HepG2 (cell line): ENCODE data around the gene IQCN. TPM values are rescaled to one million over a fixed set of nuclear protein-coding genes. Genes with fewer than 3 reads are reported as not detected.

ENCODE experiments used
- ARID4A ChIP-seq: sonication (generic); formaldehyde crosslinking; IDR thresholded peaks from 2 replicates; pipeline ENCODE4 v1.5.0; 2020; ENCODE audit warnings: mild to moderate bottlenecking, missing genetic modification reagents, borderline replicate concordance
- BRF2 ChIP-seq: sonication (generic); formaldehyde crosslinking; IDR thresholded peaks from 2 replicates; pipeline ENCODE4 v1.8.1; 2022; ENCODE audit warnings: mild to moderate bottlenecking, missing genetic modification reagents
- GABPB1 ChIP-seq: IDR thresholded peaks from 2 replicates; pipeline ENCODE4 v1.6.1; 2016; ENCODE audit warnings: mild to moderate bottlenecking, missing genetic modification reagents, moderate library complexity, missing compliant biosample characterization
- REXO4 ChIP-seq: sonication (generic); formaldehyde crosslinking; IDR thresholded peaks from 2 replicates; pipeline ENCODE4 v1.8.0; 2022; ENCODE audit warnings: missing genetic modification reagents, mild to moderate bottlenecking, borderline replicate concordance
- TRIM22 ChIP-seq: fragments of 450-650 bp; IDR thresholded peaks from 2 replicates; pipeline ENCODE4 v1.6.1; 2017
- ZNF234 ChIP-seq: sonication (generic); formaldehyde crosslinking; conservative IDR thresholded peaks from 2 replicates; pipeline ENCODE4 v1.5.1; 2020; ENCODE audit warnings: mild to moderate bottlenecking, missing genetic modification reagents
- ZNF331 ChIP-seq: sonication (generic); formaldehyde crosslinking; IDR thresholded peaks from 2 replicates; pipeline ENCODE4 v1.4.0; 2020; ENCODE audit warnings: missing genetic modification reagents
- ZNF563 ChIP-seq: sonication (generic); formaldehyde crosslinking; IDR thresholded peaks from 2 replicates; pipeline ENCODE4 v1.8.0; 2022; ENCODE audit warnings: mild to moderate bottlenecking, moderate library complexity, missing genetic modification reagents
- polyA plus RNA-seq, 8 experiments: library from polyadenylated mRNA; depleted of rRNA in 3 of 8; stranded (reverse) in 7 of 8; unstranded in 1 of 8; fragments of >200 nt; fragmentation: Illumina TruSeq in 4 of 8; extraction: Trizol in 4 of 8; gene quantifications; 2 replicates each; pipeline versions ENCODE4 v1.2.1 to v1.2.3, GENCODE V29; 2011 to 2016; ENCODE audit warnings: low read depth in 4 of 8, missing spikeins in 1 of 8, mixed read lengths in 1 of 8; ENCODE audit not compliant: insufficient read depth in 1 of 8
- total RNA-seq, 5 experiments: library from RNA; depleted of rRNA; stranded (reverse); fragments of >200 nt; fragmentation: Illumina TruSeq; extraction: Trizol; gene quantifications; 2 replicates each; pipeline ENCODE4 v1.2.3, GENCODE V29; 2016; ENCODE audit warnings: low read depth in 1 of 5
- TF ChIP-seq, protein P1 (sequence below), 2 experiments: fragments of 450-650 bp in 1 of 2; sonication (generic) in 1 of 2; formaldehyde crosslinking in 1 of 2; IDR thresholded peaks; 2 replicates each; pipeline versions ENCODE4 v1.6.1 to v1.8.0; 2016 to 2022; ENCODE audit warnings: antibody characterized with exemption in 1 of 2, mild to moderate bottlenecking in 1 of 2, missing genetic modification reagents in 1 of 2

Gene IQCN
- total and polyA plus RNA-seq, 2 of the 13 experiments (the other 11 are each of a cell fraction or from before 2014, with no cell fraction given) = 0.04 to 0.18 TPM

- TF ChIP-seq, protein P1, sequence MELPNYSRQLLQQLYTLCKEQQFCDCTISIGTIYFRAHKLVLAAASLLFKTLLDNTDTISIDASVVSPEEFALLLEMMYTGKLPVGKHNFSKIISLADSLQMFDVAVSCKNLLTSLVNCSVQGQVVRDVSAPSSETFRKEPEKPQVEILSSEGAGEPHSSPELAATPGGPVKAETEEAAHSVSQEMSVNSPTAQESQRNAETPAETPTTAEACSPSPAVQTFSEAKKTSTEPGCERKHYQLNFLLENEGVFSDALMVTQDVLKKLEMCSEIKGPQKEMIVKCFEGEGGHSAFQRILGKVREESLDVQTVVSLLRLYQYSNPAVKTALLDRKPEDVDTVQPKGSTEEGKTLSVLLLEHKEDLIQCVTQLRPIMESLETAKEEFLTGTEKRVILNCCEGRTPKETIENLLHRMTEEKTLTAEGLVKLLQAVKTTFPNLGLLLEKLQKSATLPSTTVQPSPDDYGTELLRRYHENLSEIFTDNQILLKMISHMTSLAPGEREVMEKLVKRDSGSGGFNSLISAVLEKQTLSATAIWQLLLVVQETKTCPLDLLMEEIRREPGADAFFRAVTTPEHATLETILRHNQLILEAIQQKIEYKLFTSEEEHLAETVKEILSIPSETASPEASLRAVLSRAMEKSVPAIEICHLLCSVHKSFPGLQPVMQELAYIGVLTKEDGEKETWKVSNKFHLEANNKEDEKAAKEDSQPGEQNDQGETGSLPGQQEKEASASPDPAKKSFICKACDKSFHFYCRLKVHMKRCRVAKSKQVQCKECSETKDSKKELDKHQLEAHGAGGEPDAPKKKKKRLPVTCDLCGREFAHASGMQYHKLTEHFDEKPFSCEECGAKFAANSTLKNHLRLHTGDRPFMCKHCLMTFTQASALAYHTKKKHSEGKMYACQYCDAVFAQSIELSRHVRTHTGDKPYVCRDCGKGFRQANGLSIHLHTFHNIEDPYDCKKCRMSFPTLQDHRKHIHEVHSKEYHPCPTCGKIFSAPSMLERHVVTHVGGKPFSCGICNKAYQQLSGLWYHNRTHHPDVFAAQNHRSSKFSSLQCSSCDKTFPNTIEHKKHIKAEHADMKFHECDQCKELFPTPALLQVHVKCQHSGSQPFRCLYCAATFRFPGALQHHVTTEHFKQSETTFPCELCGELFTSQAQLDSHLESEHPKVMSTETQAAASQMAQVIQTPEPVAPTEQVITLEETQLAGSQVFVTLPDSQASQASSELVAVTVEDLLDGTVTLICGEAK (IDR thresholded peaks at IDR 0.05) = no peak
- TF ChIP-seq, protein P1 (CRISPR knock-in tag; IDR thresholded peaks at IDR 0.05) = no peak
- no peak for TF ChIP-seq TRIM22
- no peak for TF ChIP-seq ZNF331
- TF ChIP-seq ZNF234 (CRISPR knock-in tag) = no peak
- TF ChIP-seq GABPB1 (CRISPR knock-in tag) = peak; percentile 33; the same call in 1 of the 2 replicates
- no peak for TF ChIP-seq BRF2 (CRISPR knock-in tag)
- no peak for TF ChIP-seq ZNF563 (CRISPR knock-in tag)
- no peak for TF ChIP-seq REXO4 (CRISPR knock-in tag)
- TF ChIP-seq ARID4A (CRISPR knock-in tag) = no peak
Measured at GRCh38 chr19:18221815-18222725, 52.2 kb downstream of the IQCN start (continued).
